Peyer's patch (tissue), 4 donors: Measurements from ENCODE around the gene IQCB1.

Source experiments
- POLR2A ChIP-seq, 2 donors: fragments of 450-650 bp; IDR thresholded peaks; one replicate each; pipeline ENCODE4 v1.5.1; 2017; ENCODE audit warnings: antibody characterized with exemption in 2 of 2, mild to moderate bottlenecking in 2 of 2, moderate library complexity in 2 of 2
- TF ChIP-seq, protein P1 (sequence below), 6 experiments: fragments of 450-650 bp in 4 of 6; fragments of 200-600 bp in 2 of 6; sonication (generic) in 1 of 6; IDR thresholded peaks; one replicate each; pipeline ENCODE4 v1.5.1; 2017 to 2019; ENCODE audit warnings: antibody characterized with exemption in 6 of 6, mild to moderate bottlenecking in 3 of 6, moderate library complexity in 1 of 6

DNA sequence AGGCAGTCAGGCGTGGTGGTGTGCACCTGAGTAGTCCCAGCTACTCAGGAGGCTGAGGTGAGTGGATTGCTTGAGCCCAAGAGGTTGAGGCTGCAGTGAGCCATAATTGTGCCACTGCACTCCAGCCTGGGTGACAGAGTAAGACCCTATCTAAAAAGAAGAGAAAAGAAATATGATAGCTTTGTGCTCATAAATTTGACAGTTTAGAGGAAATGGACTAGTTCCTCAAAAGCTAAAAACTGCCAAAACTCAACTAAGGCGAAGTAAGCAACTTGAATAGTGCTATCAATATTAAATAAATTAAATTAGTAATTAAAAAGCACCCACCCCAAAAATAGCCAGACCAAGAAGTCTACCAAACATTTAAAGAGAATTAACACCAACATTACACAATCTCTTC is 34.9 kb upstream of the IQCB1 start:
- TF ChIP-seq, protein P1, sequence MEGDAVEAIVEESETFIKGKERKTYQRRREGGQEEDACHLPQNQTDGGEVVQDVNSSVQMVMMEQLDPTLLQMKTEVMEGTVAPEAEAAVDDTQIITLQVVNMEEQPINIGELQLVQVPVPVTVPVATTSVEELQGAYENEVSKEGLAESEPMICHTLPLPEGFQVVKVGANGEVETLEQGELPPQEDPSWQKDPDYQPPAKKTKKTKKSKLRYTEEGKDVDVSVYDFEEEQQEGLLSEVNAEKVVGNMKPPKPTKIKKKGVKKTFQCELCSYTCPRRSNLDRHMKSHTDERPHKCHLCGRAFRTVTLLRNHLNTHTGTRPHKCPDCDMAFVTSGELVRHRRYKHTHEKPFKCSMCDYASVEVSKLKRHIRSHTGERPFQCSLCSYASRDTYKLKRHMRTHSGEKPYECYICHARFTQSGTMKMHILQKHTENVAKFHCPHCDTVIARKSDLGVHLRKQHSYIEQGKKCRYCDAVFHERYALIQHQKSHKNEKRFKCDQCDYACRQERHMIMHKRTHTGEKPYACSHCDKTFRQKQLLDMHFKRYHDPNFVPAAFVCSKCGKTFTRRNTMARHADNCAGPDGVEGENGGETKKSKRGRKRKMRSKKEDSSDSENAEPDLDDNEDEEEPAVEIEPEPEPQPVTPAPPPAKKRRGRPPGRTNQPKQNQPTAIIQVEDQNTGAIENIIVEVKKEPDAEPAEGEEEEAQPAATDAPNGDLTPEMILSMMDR (IDR thresholded peaks at IDR 0.05): no peak
- TF ChIP-seq POLR2A (IDR thresholded peaks at IDR 0.05): no peak
